Stimulated activated CD4-positive, alpha-beta T cell treated with anti-CD3 and anti-CD28 coated beads, Interleukin-15, amount 100 ng/mL, for 24 hours (primary cell): ENCODE data around the gene PPIG.
"Not testable (repeated sequence)": the region's sequence is repeated elsewhere in the genome, so short reads cannot be mapped to it uniquely, and the experiment has no call there.

Source experiments
- DNase-seq: peaks from one replicate; pipeline ENCODE4 v3.0.0-alpha.2; 2020

Gene PPIG

GRCh38 chr2:169598982-169599381 is 14.8 kb downstream of the PPIG start:
- DNase-seq = no peak

GRCh38 chr2:169599568-169599967 is 15.4 kb downstream of the PPIG start:
- DNase-seq = no peak

- no peak for DNase-seq
Observed at GRCh38 chr2:169609264-169609663, 25.1 kb downstream of the PPIG start.

GRCh38 chr2:169613876-169614275 is 29.7 kb downstream of the PPIG start:
- no peak for DNase-seq

- not testable (repeated sequence) for DNase-seq
Observed at GRCh38 chr2:169615982-169616381, 31.8 kb downstream of the PPIG start.

- DNase-seq = no peak
Observed at GRCh38 chr2:169619946-169620345, 35.8 kb downstream of the PPIG start.

- DNase-seq = no peak
Observed at GRCh38 chr2:169620509-169620908, 36.4 kb downstream of the PPIG start.

GRCh38 chr2:169623235-169623634 is 39.1 kb downstream of the PPIG start:
- DNase-seq = no peak

- no peak for DNase-seq
Observed at GRCh38 chr2:169625781-169626180, 41.6 kb downstream of the PPIG start.

- no peak for DNase-seq
Observed at GRCh38 chr2:169636440-169637097, 52.4 kb downstream of the PPIG start.

GRCh38 chr2:169637620-169638019 is 53.5 kb downstream of the PPIG start:
- DNase-seq = no peak

- DNase-seq = no peak
Observed at GRCh38 chr2:169640104-169640503, 56.0 kb downstream of the PPIG start.

- no peak for DNase-seq
Observed at GRCh38 chr2:169641464-169641863, 57.3 kb downstream of the PPIG start.

- no peak for DNase-seq
Observed at GRCh38 chr2:169644173-169644572, 60.0 kb downstream of the PPIG start.

GRCh38 chr2:169647496-169647895 is 63.3 kb downstream of the PPIG start:
- no peak for DNase-seq

GRCh38 chr2:169649278-169649677 is 65.1 kb downstream of the PPIG start:
- no peak for DNase-seq

- DNase-seq = no peak
Observed at GRCh38 chr2:169653636-169654035, 69.5 kb downstream of the PPIG start.

GRCh38 chr2:169656164-169656563 is 72.0 kb downstream of the PPIG start:
- no peak for DNase-seq

GRCh38 chr2:169658877-169659276 is 74.7 kb downstream of the PPIG start:
- no peak for DNase-seq

GRCh38 chr2:169659320-169659719 is 75.2 kb downstream of the PPIG start:
- no peak for DNase-seq

GRCh38 chr2:169661265-169661664 is 77.1 kb downstream of the PPIG start:
- no peak for DNase-seq

- DNase-seq = no peak
Observed at GRCh38 chr2:169662744-169663143, 78.6 kb downstream of the PPIG start.

GRCh38 chr2:169663247-169663646 is 79.1 kb downstream of the PPIG start:
- no peak for DNase-seq

GRCh38 chr2:169664600-169664977 is 80.4 kb downstream of the PPIG start:
- no peak for DNase-seq
